Calu3 (cell line): ENCODE measurements around the gene CCNF. TPM values are rescaled to one million over a fixed set of nuclear protein-coding genes. Genes with fewer than 3 reads are reported as not detected.

Experiments
- BruUV-seq: library from RNA; stranded (reverse); fragments of 400-500 nt; replicated peaks from 2 replicates; lab custom pipeline; 2021; lab: Mats Ljungman, UMichigan
- CTCF ChIA-PET: fragments of 300-600 bp; sonication (Branson Sonifier 250); formaldehyde crosslinking; loops from one replicate; lab custom pipeline; 2022; ENCODE audit warnings: antibody characterized with exemption; lab: Charles Lee
- DNase-seq: peaks from one replicate; pipeline ENCODE4 v3.0.0; 2022
- H3K27ac Mint-ChIP-seq: one replicate; pipeline ENCODE4 v1.8.0; 2022; ENCODE audit warnings: mixed read lengths; ENCODE audit not compliant: unreplicated experiment
- H3K27me3 Mint-ChIP-seq: one replicate; pipeline ENCODE4 v1.8.0; 2022; ENCODE audit warnings: mixed read lengths; ENCODE audit not compliant: unreplicated experiment
- H3K36me3 Mint-ChIP-seq: one replicate; pipeline ENCODE4 v1.8.0; 2022; ENCODE audit warnings: mild to moderate bottlenecking, moderate library complexity, mixed read lengths; ENCODE audit not compliant: insufficient read depth, unreplicated experiment
- H3K4me1 Mint-ChIP-seq: one replicate; pipeline ENCODE4 v1.8.0; 2022; ENCODE audit warnings: mild to moderate bottlenecking, low read depth, mixed read lengths; ENCODE audit not compliant: unreplicated experiment
- H3K4me3 Mint-ChIP-seq: one replicate; pipeline ENCODE4 v1.8.0; 2022; ENCODE audit warnings: mild to moderate bottlenecking, low read depth, moderate library complexity, mixed read lengths; ENCODE audit not compliant: unreplicated experiment
- H3K9me3 Mint-ChIP-seq: one replicate; pipeline ENCODE4 v1.8.0; 2022; ENCODE audit warnings: low read depth, mixed read lengths; ENCODE audit not compliant: unreplicated experiment
- CTCF ChIP-seq: fragments of 200-600 bp; IDR thresholded peaks from one replicate; pipeline ENCODE4 v1.8.0; 2022; ENCODE audit warnings: antibody characterized with exemption; ENCODE audit not compliant: unreplicated experiment
- intact Hi-C: fragments of 100-400 bp; cut with micrococcal nuclease; formaldehyde crosslinking; loops from one replicate; pipeline ENCODE4 v1.10.0; 2022; ENCODE audit not compliant: unreplicated experiment
- total RNA-seq: library from RNA; stranded (reverse); gene quantifications from 2 replicates; pipeline ENCODE4 v1.2.3, GENCODE V29; 2022

CCNF gene
- total RNA-seq, 1 experiment from 2014 or later: 54.5 TPM

- no TSS peak for BruUV-seq
These were observed 30.6 kb downstream of the CCNF start, which contains the start of gene TEDC2 for GRCh38 chr16:2459647-2460390. Gene TEDC2 (plus strand): TSS chr16:2460109. CDS start chr16:2460145, 36 bp downstream.

GRCh38 chr16:2460391-2460713 lies 31.1 kb downstream of the CCNF start:
- Mint-ChIP-seq H3K36me3 (peaks cover 53% of the 10 kb centered on the region), H3K9me3 (no peaks in the 10 kb centered on the region), H3K27me3 (no peaks in the 10 kb centered on the region), H3K4me1 (peaks cover 21% of the 10 kb centered on the region), H3K27ac (no peak overlapping the region), H3K4me3 (peak overlapping the region; percentile 93)
- no peak for TF ChIP-seq CTCF
- no TSS peak for BruUV-seq
- CTCF ChIA-PET: interaction anchor here (0.5 to 1.5 kb wide), 3 partner anchors 8 to 17 kb away, joined by 3 to 4 read pairs (median 4); no protein-coding TSS in a partner anchor
- intact Hi-C loops: no loop called here
- DNase-seq: no peak

More at GRCh38 chr16:2459647-2460390, 30.6 kb downstream of the CCNF start, which contains the start of gene TEDC2:
- TF ChIP-seq CTCF: no peak
- H3K27me3 Mint-ChIP-seq: no peaks in the 10 kb centered on the region
- peaks cover 58% of the 10 kb centered on the region for H3K36me3 Mint-ChIP-seq
- peak; percentile 99 for DNase-seq
- peak within 1 kb of the TSS; percentile 66 for H3K27ac Mint-ChIP-seq
- intact Hi-C loops: no loop called here
- H3K4me3 Mint-ChIP-seq: peak within 1 kb of the TSS; percentile 93
- H3K4me1 Mint-ChIP-seq: peaks cover 21% of the 10 kb centered on the region
- CTCF ChIA-PET: interaction anchor here (0.5 to 1.5 kb wide), 4 partner anchors 8 to 139 kb away, joined by 3 to 7 read pairs (median 4); no protein-coding TSS in a partner anchor
- H3K9me3 Mint-ChIP-seq: no peaks in the 10 kb centered on the region

GRCh38 chr16:2460916-2461315 lies 31.7 kb downstream of the CCNF start:
- DNase-seq: no peak
- TF ChIP-seq CTCF: no peak
- CTCF ChIA-PET: interaction anchor here (0.5 to 1.5 kb wide), 2 partner anchors 10 to 17 kb away, joined by 3 to 4 read pairs; no protein-coding TSS in a partner anchor
- no peak overlapping the region for H3K27ac Mint-ChIP-seq
- no peaks in the 10 kb centered on the region for H3K27me3 Mint-ChIP-seq
- H3K4me1 Mint-ChIP-seq: peaks cover 21% of the 10 kb centered on the region
- no TSS peak for BruUV-seq
- peaks cover 53% of the 10 kb centered on the region for H3K36me3 Mint-ChIP-seq
- no peaks in the 10 kb centered on the region for H3K9me3 Mint-ChIP-seq
- intact Hi-C loops: no loop called here
- peak overlapping the region; percentile 93 for H3K4me3 Mint-ChIP-seq

GRCh38 chr16:2462031-2462866 lies 33.0 kb downstream of the CCNF start:
- H3K27me3 Mint-ChIP-seq: no peaks in the 10 kb centered on the region
- H3K4me1 Mint-ChIP-seq: peaks cover 21% of the 10 kb centered on the region
- no peak for TF ChIP-seq CTCF
- H3K4me3 Mint-ChIP-seq: no peak overlapping the region
- CTCF ChIA-PET: no interaction called here
- no peaks in the 10 kb centered on the region for H3K9me3 Mint-ChIP-seq
- H3K36me3 Mint-ChIP-seq: peaks cover 59% of the 10 kb centered on the region
- BruUV-seq: no TSS peak
- no peak overlapping the region for H3K27ac Mint-ChIP-seq
- DNase-seq: no peak
- intact Hi-C loops: no loop called here
